Natural killer cell (primary cell): ENCODE results near the gene CAMK2N2. TPM values are rescaled to one million over a fixed set of nuclear protein-coding genes. Genes with fewer than 3 reads are reported as not detected.

Experiments used
- ATAC-seq, 3 donors: fragments of 150-1000 bp in 2 of 3; fragments of 200-7000 bp in 1 of 3; cut with Tn5 transposase; 1 replicate in 1 of 3; 2 replicates in 2 of 3; pipeline ENCODE4 v1.10.0; 2021; ENCODE audit warnings: mild to moderate bottlenecking in 2 of 3, moderate library complexity in 2 of 3
- DNase-seq, 2 donors: peaks; one replicate each; pipeline versions ENCODE4 v3.0.0 to v3.0.0-alpha.2; 2013 to 2021; ENCODE audit warnings: mixed read lengths in 1 of 2
- H3K27ac ChIP-seq: one replicate; pipeline ENCODE4 v1.5.1; 2013; ENCODE audit warnings: mild to moderate bottlenecking, low read length
- H3K27me3 ChIP-seq: one replicate; pipeline ENCODE4 v1.6.1; 2013; ENCODE audit warnings: low read length; ENCODE audit not compliant: control insufficient read depth, insufficient read depth
- H3K36me3 ChIP-seq: one replicate; pipeline ENCODE4 v1.6.1; 2013; ENCODE audit warnings: low read length; ENCODE audit not compliant: control insufficient read depth, insufficient read depth
- H3K4me1 ChIP-seq: one replicate; pipeline ENCODE4 v1.6.1; 2013; ENCODE audit warnings: low read length; ENCODE audit not compliant: control insufficient read depth, insufficient read depth
- H3K4me3 ChIP-seq: one replicate; pipeline ENCODE4 v1.5.1; 2013; ENCODE audit warnings: low read length
- H3K9me3 ChIP-seq: one replicate; pipeline ENCODE4 v1.6.1; 2013; ENCODE audit warnings: low read length; ENCODE audit not compliant: control insufficient read depth, insufficient read depth
- H3K27ac Mint-ChIP-seq, 2 donors: one replicate each; pipeline ENCODE4 v1.8.0; 2022; ENCODE audit warnings: mild to moderate bottlenecking in 2 of 2, mixed read lengths in 2 of 2, moderate library complexity in 1 of 2
- H3K27me3 Mint-ChIP-seq, 2 donors: one replicate each; pipeline ENCODE4 v1.8.0; 2022; ENCODE audit warnings: low read depth in 2 of 2, mixed read lengths in 2 of 2
- H3K36me3 Mint-ChIP-seq: one replicate; pipeline ENCODE4 v1.8.0; 2022; ENCODE audit warnings: mixed read lengths
- H3K4me1 Mint-ChIP-seq, 2 donors: one replicate each; pipeline ENCODE4 v1.8.0; 2022; ENCODE audit warnings: mixed read lengths in 2 of 2
- H3K4me3 Mint-ChIP-seq: one replicate; pipeline ENCODE4 v1.8.0; 2022; ENCODE audit warnings: mild to moderate bottlenecking, moderate library complexity, mixed read lengths
- H3K9me3 Mint-ChIP-seq, 2 donors: one replicate each; pipeline ENCODE4 v1.8.0; 2022; ENCODE audit warnings: mixed read lengths in 2 of 2
- WGBS: methylation state at CpG from one replicate; pipeline ENCODE4 v1.1.7; 2013; ENCODE audit warnings: missing lambda C conversion rate; ENCODE audit not compliant: insufficient coverage; 5-methylcytosine and 5-hydroxymethylcytosine counted together
- intact Hi-C: fragments of 100-400 bp; cut with micrococcal nuclease; formaldehyde crosslinking; loops from one replicate; pipeline ENCODE4 v1.14.2; 2022
- total RNA-seq, 4 donors: library from RNA; stranded (reverse); fragments of 120-200 nt in 1 of 4; gene quantifications; one replicate each; pipeline versions ENCODE4 v1.2.3 to v1.2.4, GENCODE V29; 2013 to 2022
- TF ChIP-seq, protein P1 (sequence below): fragments of 200-600 bp; IDR thresholded peaks from one replicate; pipeline ENCODE4 v1.8.0; 2022; ENCODE audit warnings: antibody characterized with exemption

CAMK2N2 gene
- total RNA-seq, 3 donors from 2014 or later (not counting 1 experiment from before 2014, with no cell fraction given), result 0.71 to 0.82 TPM; not detected in 1

DNA sequence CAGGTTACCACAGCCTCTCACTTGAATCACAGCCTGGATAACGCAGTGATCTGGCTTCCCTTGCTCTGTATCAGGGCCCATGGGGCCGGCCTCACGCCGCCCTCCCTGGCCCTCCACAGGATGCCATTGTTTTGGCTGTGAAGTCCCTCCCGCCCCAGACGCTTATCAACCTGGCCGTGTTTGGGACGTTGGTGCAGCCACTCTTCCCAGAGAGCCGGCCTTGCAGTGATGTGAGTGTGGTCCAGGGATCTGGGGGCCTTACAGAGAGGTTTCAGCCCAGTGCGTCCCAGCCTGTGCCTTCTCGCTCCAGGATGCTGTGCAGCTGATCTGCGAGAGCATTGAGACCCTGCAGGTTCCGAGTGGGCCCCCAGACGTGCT is 25.3 kb downstream of the CAMK2N2 start:
- Mint-ChIP-seq H3K4me1 (peaks cover 6 to 8% of the 10 kb centered on the region in 2 donors), H3K36me3 (peaks cover 7% of the 10 kb centered on the region), H3K9me3 (no peaks in the 10 kb centered on the region), H3K27me3 (peaks cover 22% of the 10 kb centered on the region in 2 donors), H3K27ac (no peak overlapping the region), H3K4me3 (no peak overlapping the region)
- no peak overlapping the region for H3K4me3 ChIP-seq
- intact Hi-C loops, result no loop called here
- TF ChIP-seq, protein P1, sequence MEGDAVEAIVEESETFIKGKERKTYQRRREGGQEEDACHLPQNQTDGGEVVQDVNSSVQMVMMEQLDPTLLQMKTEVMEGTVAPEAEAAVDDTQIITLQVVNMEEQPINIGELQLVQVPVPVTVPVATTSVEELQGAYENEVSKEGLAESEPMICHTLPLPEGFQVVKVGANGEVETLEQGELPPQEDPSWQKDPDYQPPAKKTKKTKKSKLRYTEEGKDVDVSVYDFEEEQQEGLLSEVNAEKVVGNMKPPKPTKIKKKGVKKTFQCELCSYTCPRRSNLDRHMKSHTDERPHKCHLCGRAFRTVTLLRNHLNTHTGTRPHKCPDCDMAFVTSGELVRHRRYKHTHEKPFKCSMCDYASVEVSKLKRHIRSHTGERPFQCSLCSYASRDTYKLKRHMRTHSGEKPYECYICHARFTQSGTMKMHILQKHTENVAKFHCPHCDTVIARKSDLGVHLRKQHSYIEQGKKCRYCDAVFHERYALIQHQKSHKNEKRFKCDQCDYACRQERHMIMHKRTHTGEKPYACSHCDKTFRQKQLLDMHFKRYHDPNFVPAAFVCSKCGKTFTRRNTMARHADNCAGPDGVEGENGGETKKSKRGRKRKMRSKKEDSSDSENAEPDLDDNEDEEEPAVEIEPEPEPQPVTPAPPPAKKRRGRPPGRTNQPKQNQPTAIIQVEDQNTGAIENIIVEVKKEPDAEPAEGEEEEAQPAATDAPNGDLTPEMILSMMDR, result no peak
- ATAC-seq (no peak), DNase-seq (no peak)
- H3K4me1 ChIP-seq, result peaks cover 2% of the 10 kb centered on the region
- H3K36me3 ChIP-seq, result no peaks in the 10 kb centered on the region
- H3K9me3 ChIP-seq, result no peaks in the 10 kb centered on the region
- peaks cover 14% of the 10 kb centered on the region for H3K27me3 ChIP-seq
- 89% methylated on average over 14 of the region's 14 CpGs for WGBS
- H3K27ac ChIP-seq, result no peak overlapping the region

DNA sequence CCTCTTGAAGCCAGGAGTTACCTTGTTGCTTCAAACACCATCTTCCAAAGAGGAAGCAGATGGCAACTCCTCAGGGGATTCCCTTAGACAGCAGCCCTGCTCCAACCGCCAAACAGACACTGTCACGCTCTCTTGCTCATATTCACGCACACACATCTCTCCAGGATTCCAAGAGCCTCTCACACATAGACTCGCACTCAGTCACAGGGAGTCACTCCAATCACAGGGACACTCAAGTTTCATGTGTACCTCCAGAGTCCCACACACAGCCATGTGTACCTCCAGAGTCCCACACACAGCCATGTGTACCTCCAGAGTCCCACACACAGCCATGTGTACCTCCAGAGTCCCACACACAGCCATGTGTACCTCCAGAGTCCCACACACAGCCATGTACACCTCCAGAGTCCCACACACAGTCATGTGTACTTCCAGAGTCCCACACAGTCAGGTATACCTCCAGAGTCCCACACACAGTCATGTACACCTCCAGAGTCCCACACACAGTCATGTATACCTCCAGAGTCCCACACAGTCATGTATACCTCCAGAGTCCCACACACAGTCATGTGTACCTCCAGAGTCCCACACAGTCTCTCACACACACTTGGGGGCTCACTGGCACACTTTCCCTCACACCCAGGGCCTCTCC is 25.8 kb downstream of the CAMK2N2 start:
- H3K9me3 Mint-ChIP-seq, result no peaks in the 10 kb centered on the region
- ATAC-seq (no peak), DNase-seq (no peak)
- intact Hi-C loops, result no loop called here
- TF ChIP-seq, protein P1, result no peak
- no peak overlapping the region for H3K27ac Mint-ChIP-seq
- H3K27me3 ChIP-seq, result peaks cover 16% of the 10 kb centered on the region
- no peaks in the 10 kb centered on the region for H3K9me3 ChIP-seq
- H3K27me3 Mint-ChIP-seq, result peaks cover 24 to 25% of the 10 kb centered on the region in 2 donors
- H3K4me1 Mint-ChIP-seq, result peaks cover 8 to 10% of the 10 kb centered on the region in 2 donors
- H3K27ac ChIP-seq, result no peak overlapping the region
- peaks cover 7% of the 10 kb centered on the region for H3K36me3 Mint-ChIP-seq
- 91% methylated on average over 4 of the region's 4 CpGs for WGBS
- H3K4me3 Mint-ChIP-seq, result no peak overlapping the region
- no peak overlapping the region for H3K4me3 ChIP-seq
- H3K36me3 ChIP-seq, result no peaks in the 10 kb centered on the region
- H3K4me1 ChIP-seq, result peaks cover 5% of the 10 kb centered on the region

DNA sequence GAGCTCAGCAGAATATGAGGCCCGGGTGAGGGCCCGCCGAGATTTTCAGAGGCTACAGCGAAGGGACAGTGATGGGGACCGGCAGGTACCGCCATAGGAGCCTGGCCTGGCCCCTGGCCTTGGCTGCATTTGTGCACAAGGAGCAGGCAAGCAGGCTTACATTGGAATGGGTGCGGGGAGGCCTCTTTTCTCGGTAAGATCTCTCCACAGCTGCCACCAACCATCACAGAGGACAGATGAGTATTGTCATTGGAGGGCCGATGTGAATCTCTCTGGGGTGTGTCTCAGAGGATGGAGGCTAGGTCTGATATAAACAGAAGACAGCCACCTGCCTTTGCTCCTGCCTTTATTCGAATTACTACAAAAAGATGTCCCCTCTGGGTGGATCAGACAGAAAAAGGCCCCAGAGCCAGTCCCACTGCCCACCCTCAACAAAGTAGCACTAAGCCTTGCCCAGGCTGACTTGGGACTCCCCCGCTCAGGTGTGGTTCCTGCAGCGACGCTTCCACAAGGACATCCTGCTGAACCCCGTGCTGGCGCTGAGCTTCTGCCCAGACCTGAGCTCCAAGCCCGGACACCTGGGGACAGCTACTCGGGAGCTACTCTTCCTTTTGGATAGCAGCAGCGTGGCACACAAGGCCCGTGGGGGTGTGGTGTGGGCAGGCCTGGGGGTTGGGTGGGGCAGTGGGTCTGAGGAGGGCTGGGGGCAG is 26.5 kb downstream of the CAMK2N2 start:
- peaks cover 24 to 25% of the 10 kb centered on the region in 2 donors for H3K27me3 Mint-ChIP-seq
- H3K4me3 ChIP-seq, result no peak overlapping the region
- WGBS, result 89% methylated on average over 18 of the region's 19 CpGs
- ATAC-seq (no peak), DNase-seq (no peak)
- H3K9me3 ChIP-seq, result no peaks in the 10 kb centered on the region
- H3K27ac Mint-ChIP-seq, result no peak overlapping the region
- peaks cover 17% of the 10 kb centered on the region for H3K27me3 ChIP-seq
- TF ChIP-seq, protein P1, result no peak
- H3K36me3 Mint-ChIP-seq, result peaks cover 7% of the 10 kb centered on the region
- no peak overlapping the region for H3K27ac ChIP-seq
- H3K4me1 Mint-ChIP-seq, result peaks cover 8 to 10% of the 10 kb centered on the region in 2 donors
- peaks cover 9% of the 10 kb centered on the region for H3K4me1 ChIP-seq
- no peaks in the 10 kb centered on the region for H3K36me3 ChIP-seq
- H3K4me3 Mint-ChIP-seq, result no peak overlapping the region
- intact Hi-C loops, result no loop called here
- H3K9me3 Mint-ChIP-seq, result no peaks in the 10 kb centered on the region
